GM21360 (cell line): ENCODE results near the gene ZHX3.
A peak's percentile ranks its signal among the peaks of the same experiment; 100 is the strongest.
"Not testable (repeated sequence)": the region's sequence is repeated elsewhere in the genome, so short reads cannot be mapped to it uniquely, and the experiment has no call there.

ENCODE experiments used
- ATAC-seq: cut with Tn5 transposase; IDR thresholded peaks from one replicate; pipeline ENCODE4 v1.9.1; 2021; ENCODE audit warnings: mild to moderate bottlenecking, moderate library complexity; ENCODE audit not compliant: unreplicated experiment

Gene ZHX3

DNA sequence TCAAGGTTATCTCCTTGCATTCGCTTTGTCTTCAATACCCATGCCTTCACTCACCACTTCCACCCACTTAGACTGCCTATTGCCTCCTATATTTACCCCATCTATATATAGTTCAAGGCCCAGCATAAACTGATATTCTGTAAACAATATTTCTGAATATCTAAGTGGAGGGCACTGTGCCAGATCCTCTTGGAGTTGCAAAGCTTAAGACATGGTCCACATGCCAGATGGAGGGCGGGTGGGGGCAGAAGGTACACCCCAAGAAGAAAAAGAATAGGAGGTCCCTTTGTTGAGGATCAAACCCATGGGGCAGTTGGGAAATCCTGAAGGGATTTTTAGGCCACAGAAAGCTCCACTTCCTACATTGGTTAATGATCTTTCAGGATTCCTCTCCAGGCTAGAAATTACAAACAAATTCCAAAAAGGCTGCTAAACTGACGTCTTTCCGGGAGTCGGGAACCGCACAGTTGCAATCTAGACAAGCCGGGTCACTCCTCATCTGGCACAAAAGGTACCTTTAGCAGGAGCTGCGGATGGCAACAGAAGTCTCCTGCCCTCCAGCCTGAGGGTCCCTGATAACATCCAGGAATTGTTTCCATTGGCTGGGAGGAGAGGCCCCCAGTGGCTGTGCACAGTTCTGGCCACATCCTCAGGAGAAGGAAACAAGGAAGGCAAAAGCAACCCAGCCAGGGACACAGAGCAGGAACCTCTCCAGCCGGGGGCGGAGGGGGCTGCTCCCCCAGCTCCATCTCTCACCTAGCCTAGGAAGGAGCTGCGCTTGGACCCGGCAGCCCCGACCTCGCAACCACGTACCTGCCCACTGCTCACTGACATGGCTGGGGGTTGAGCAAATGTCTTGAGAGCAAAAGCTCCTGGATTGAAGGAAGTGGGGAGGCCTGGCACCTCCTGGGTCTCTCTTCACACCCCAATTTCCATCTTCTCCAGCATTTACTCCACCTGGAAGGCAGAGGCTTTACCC is 17.2 kb upstream of the ZHX3 start:
- no peak for ATAC-seq

GRCh38 chr20:41334036-41334435 is 16.5 kb upstream of the ZHX3 start:
- no peak for ATAC-seq

DNA sequence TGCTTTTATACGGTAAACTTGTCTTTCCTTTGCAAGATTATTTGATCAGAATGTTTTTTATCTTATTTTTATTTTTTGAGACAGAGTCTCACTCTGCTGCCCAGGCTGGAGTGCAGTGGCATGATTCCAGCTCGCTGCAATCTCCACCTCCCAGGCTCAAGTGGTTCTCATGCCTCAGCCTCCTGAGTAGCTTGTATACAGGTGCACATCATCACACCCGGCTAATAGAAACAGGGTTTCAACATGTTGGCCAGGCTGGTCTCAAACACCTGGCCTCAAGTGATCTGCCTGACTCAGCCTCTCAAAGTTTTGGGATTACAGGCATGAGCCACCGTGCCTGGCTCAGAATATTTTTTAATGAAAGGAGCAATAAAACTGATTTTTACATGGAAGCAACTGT is 14.2 kb upstream of the ZHX3 start:
- no peak for ATAC-seq

DNA sequence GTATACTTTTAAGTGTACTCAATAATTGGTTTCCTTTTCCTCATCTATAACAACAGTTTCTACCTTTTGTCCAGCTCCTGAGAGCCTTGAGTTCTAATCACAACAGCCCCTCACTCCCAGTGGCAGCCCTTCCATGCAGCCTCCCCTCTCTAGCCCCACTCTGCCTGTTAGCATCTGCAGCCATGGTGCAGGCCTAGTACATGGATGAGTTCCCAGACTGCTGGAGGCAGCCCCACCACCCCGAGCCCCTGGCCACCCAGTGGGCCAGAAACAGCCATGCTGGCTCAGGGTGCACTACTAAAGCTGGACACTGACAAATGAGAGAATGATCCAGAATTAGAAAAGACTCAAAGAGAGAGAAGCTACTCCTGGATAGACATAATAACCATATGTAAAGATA is 13.4 kb upstream of the ZHX3 start:
- no peak for ATAC-seq

DNA sequence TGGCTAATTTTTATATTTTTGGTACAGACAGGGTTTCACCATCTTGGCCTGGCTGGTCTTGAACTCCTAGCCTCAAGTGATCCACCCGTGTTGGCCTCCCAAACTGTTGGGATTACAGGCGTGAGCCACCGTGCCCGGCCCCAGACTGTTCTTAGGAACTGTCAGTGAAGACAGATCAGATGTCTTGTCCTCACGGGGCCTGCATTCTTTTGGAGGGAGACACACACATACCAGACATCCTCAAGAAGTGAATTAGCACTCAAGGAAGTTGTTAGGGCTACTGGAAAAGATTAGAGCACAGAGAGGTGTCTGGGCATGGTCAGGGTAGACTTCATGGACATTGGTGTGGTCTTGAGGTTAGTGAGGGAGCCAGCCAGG is 12.8 kb upstream of the ZHX3 start:
- no peak for ATAC-seq

GRCh38 chr20:41329435-41330342 is 12.2 kb upstream of the ZHX3 start:
- ATAC-seq, result peak; percentile 97

DNA sequence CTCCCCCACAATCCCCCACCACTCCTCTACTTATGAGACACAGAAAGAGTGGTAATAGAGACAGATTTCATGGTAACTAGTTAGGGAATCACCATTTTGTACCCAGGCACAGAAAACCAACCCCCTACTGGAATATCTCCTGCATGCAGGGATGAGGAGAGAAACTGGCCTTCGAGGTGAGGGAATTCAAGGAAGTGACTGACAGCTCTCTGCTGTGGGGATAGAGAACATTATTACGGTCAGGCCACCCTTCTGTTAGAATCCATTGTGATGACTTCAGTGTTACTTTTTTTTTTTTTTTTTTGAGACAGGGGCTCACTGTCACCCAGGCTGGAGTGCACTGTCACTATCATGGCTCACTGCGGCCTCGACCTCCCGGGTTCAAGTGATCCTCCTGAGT is 9.6 kb upstream of the ZHX3 start:
- ATAC-seq, result no peak

GRCh38 chr20:41320976-41321375 is 3.4 kb upstream of the ZHX3 start:
- no peak for ATAC-seq

DNA sequence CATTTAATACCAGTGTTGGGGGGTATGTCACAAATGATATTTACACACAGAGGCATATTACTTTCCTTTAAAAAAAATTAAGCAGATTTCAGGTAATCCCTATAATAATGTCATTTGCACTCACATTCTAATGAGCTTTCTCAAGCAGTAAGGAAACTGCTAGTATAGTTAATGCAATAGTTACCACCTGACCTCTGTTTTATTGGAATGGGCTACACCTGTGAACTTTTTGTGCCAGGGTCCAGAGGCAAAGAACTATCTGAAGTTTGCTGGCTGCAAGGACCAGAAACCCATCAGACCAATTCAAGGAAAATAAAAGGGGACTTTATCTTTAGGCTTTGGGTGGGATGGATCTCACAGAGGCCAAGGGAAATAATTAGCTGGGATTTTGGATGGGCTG is 2.9 kb upstream of the ZHX3 start:
- ATAC-seq, result no peak

- no peak for ATAC-seq
Measured at GRCh38 chr20:41318271-41318649, 729 bp upstream of the ZHX3 start.

- peak; percentile 50 for ATAC-seq
Measured at GRCh38 chr20:41316602-41317545, 657 bp downstream of the ZHX3 start.

GRCh38 chr20:41316051-41316450 is 1.5 kb downstream of the ZHX3 start:
- no peak for ATAC-seq

GRCh38 chr20:41314386-41314785 is 3.1 kb downstream of the ZHX3 start:
- ATAC-seq, result no peak

- ATAC-seq, result not testable (repeated sequence)
Measured at GRCh38 chr20:41312009-41312408, 5.5 kb downstream of the ZHX3 start.

- no peak for ATAC-seq
Measured at GRCh38 chr20:41309817-41310216, 7.7 kb downstream of the ZHX3 start.

DNA sequence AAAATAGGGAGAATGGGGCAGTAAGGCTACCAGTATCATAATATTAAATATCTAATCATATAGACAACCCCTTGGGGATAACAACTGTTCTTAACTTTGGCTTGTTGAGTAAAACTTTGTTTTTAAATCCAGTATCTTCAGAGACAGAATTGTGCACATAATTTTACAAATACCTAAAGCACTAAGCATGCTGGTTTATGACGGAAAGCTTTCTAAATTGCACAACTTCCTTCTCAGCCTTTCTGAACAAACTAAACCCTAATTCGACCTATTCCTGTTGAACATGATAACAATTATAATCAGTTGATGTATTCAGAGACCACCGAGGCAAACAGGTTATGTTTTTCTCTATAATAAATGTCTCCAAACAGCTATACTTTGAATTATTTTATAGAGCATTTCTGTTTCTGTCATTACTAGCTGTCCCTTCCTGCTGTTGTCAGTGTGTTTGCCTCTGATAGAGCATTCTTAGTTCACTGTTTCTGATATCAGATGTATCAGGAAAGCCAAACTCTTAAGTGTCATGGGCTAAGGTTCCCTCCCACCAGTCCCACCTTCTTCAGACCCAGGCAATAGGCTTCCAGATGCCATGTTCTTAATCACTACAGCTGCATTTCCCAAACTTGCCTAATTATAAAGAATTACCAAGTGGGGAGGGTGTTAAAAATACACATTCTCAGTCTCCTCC is 8.7 kb downstream of the ZHX3 start:
- no peak for ATAC-seq

DNA sequence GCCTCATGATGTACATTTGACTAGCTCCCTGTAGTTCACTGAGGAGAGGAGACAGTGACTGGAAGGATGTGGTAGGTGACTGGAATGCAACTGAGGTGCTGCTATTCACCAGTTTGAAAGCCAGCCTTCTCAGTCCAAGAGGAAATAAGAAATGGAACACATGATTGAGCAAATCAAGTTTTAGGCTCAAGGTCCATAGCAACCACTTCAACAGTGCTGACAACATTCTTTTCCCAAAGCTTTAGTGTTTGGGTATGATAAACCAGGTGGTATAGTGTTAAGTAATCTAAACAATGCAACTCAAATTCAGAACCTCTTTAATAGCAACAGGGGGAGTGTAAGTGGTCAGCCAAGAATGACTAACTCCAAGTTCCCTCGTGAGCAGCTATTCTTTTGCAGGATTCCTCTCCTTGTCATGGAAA is 9.2 kb downstream of the ZHX3 start:
- ATAC-seq, result no peak

- ATAC-seq, result no peak
Measured at GRCh38 chr20:41307021-41307420, 10.5 kb downstream of the ZHX3 start.

- ATAC-seq, result peak; percentile 74
Measured at GRCh38 chr20:41306061-41306727, 11.3 kb downstream of the ZHX3 start.
